Ishikawa (cell line): ENCODE data around the gene KRT222.

Experiments
- CEBPB ChIP-seq: IDR thresholded peaks from 2 replicates; pipeline ENCODE4 v1.6.1; 2012
- RAD21 ChIP-seq: IDR thresholded peaks from 2 replicates; pipeline ENCODE4 v1.6.1; 2012; ENCODE audit warnings: low read depth

- no peak for TF ChIP-seq CEBPB
- no peak for TF ChIP-seq RAD21
Observed at GRCh38 chr17:40629842-40630241, 35.1 kb downstream of the KRT222 start.
